HepG2 (cell line): Measurements from ENCODE around the gene HEXD. TPM values are rescaled to one million over a fixed set of nuclear protein-coding genes. Genes with fewer than 3 reads are reported as not detected.

Experiments used
- ATF7-NPFF ChIP-seq: sonication (generic); formaldehyde crosslinking; IDR thresholded peaks from 2 replicates; pipeline ENCODE4 v1.8.1; 2023; ENCODE audit warnings: mild to moderate bottlenecking, low read depth, missing genetic modification reagents, moderate library complexity
- BCL6 ChIP-seq: IDR thresholded peaks from 2 replicates; pipeline ENCODE4 v1.6.1; 2016; ENCODE audit warnings: missing genetic modification reagents, missing compliant biosample characterization
- CHD4 ChIP-seq: fragments of 200-600 bp; sonication (generic); IDR thresholded peaks from 2 replicates; pipeline ENCODE4 v1.7.0; 2017; ENCODE audit warnings: mild to moderate bottlenecking, low read length, borderline replicate concordance
- DMTF1 ChIP-seq: sonication (generic); formaldehyde crosslinking; IDR thresholded peaks from 2 replicates; pipeline ENCODE4 v1.4.0; 2020; ENCODE audit warnings: mild to moderate bottlenecking, missing genetic modification reagents
- KAT7 ChIP-seq: IDR thresholded peaks from 2 replicates; pipeline ENCODE4 v1.6.1; 2018; ENCODE audit warnings: borderline replicate concordance, missing compliant biosample characterization
- KDM5B ChIP-seq: sonication (generic); formaldehyde crosslinking; IDR thresholded peaks from 2 replicates; pipeline ENCODE4 v1.4.0; 2020; ENCODE audit warnings: missing genetic modification reagents, mild to moderate bottlenecking, borderline replicate concordance
- KDM6A ChIP-seq: IDR thresholded peaks from 2 replicates; pipeline ENCODE4 v1.6.1; 2016; ENCODE audit warnings: low read depth
- LCORL ChIP-seq, 2 experiments: fragments of 450-650 bp in 1 of 2; sonication (generic) in 1 of 2; formaldehyde crosslinking in 1 of 2; IDR thresholded peaks; 2 replicates each; pipeline versions ENCODE4 v1.5.0 to v1.6.1; 2017 to 2020; ENCODE audit warnings: antibody characterized with exemption in 1 of 2, missing genetic modification reagents in 1 of 2
- MAFG ChIP-seq: sonication (generic); formaldehyde crosslinking; IDR thresholded peaks from 2 replicates; pipeline ENCODE4 v1.5.1; 2020; ENCODE audit warnings: mild to moderate bottlenecking, missing genetic modification reagents
- MED13 ChIP-seq: sonication (generic); formaldehyde crosslinking; IDR thresholded peaks from 2 replicates; pipeline ENCODE4 v1.5.0; 2020; ENCODE audit warnings: missing genetic modification reagents
- MEIS2 ChIP-seq: sonication (generic); formaldehyde crosslinking; IDR thresholded peaks from 2 replicates; pipeline ENCODE4 v1.9.0; 2021; ENCODE audit warnings: mild to moderate bottlenecking, missing genetic modification reagents
- TP53 ChIP-seq: sonication (generic); formaldehyde crosslinking; conservative IDR thresholded peaks from 2 replicates; pipeline ENCODE4 v1.4.0; 2020; ENCODE audit warnings: missing genetic modification reagents
- YEATS4 ChIP-seq: sonication (generic); formaldehyde crosslinking; IDR thresholded peaks from 2 replicates; pipeline ENCODE4 v1.4.0; 2020; ENCODE audit warnings: missing genetic modification reagents, borderline replicate concordance
- ZNF253 ChIP-seq: sonication (generic); formaldehyde crosslinking; IDR thresholded peaks from 2 replicates; pipeline ENCODE4 v1.8.0; 2022; ENCODE audit warnings: mild to moderate bottlenecking, missing genetic modification reagents, borderline replicate concordance
- ZNF275 ChIP-seq: sonication (generic); formaldehyde crosslinking; IDR thresholded peaks from 2 replicates; pipeline ENCODE4 v1.8.0; 2022; ENCODE audit warnings: missing genetic modification reagents, mild to moderate bottlenecking, inconsistent platforms, borderline replicate concordance
- ZNF441 ChIP-seq: sonication (generic); formaldehyde crosslinking; IDR thresholded peaks from 2 replicates; pipeline ENCODE4 v1.7.0; 2021; ENCODE audit warnings: missing genetic modification reagents, borderline replicate concordance
- ZNF512 ChIP-seq: sonication (generic); formaldehyde crosslinking; IDR thresholded peaks from 2 replicates; pipeline ENCODE4 v1.4.0; 2020; ENCODE audit warnings: mild to moderate bottlenecking, missing genetic modification reagents
- ZNF691 ChIP-seq: sonication (generic); formaldehyde crosslinking; IDR thresholded peaks from 2 replicates; pipeline ENCODE4 v1.4.0; 2020; ENCODE audit warnings: missing genetic modification reagents, low read depth, mild to moderate bottlenecking, borderline replicate concordance
- ZNF709 ChIP-seq: sonication (generic); formaldehyde crosslinking; IDR thresholded peaks from 2 replicates; pipeline ENCODE4 v1.5.0; 2020; ENCODE audit warnings: mild to moderate bottlenecking, missing genetic modification reagents
- ZNF883 ChIP-seq: sonication (generic); formaldehyde crosslinking; IDR thresholded peaks from 2 replicates; pipeline ENCODE4 v1.5.1; 2020; ENCODE audit warnings: mild to moderate bottlenecking, missing genetic modification reagents; ENCODE audit errors: not compliant biosample characterization
- polyA plus RNA-seq, 8 experiments: library from polyadenylated mRNA; depleted of rRNA in 3 of 8; stranded (reverse) in 7 of 8; unstranded in 1 of 8; fragments of >200 nt; fragmentation: Illumina TruSeq in 4 of 8; extraction: Trizol in 4 of 8; gene quantifications; 2 replicates each; pipeline versions ENCODE4 v1.2.1 to v1.2.3, GENCODE V29; 2011 to 2016; ENCODE audit warnings: low read depth in 4 of 8, missing spikeins in 1 of 8, mixed read lengths in 1 of 8; ENCODE audit not compliant: insufficient read depth in 1 of 8
- total RNA-seq, 5 experiments: library from RNA; depleted of rRNA; stranded (reverse); fragments of >200 nt; fragmentation: Illumina TruSeq; extraction: Trizol; gene quantifications; 2 replicates each; pipeline ENCODE4 v1.2.3, GENCODE V29; 2016; ENCODE audit warnings: low read depth in 1 of 5

The HEXD gene
- total and polyA plus RNA-seq, 2 of the 13 experiments (the other 11 are each of a cell fraction or from before 2014, with no cell fraction given): 22.3 to 41.8 TPM

GRCh38 chr17:82461827-82462524, 43.8 kb downstream of the HEXD start (continued):
- TF ChIP-seq YEATS4 (CRISPR knock-in tag) (no peak), KDM5B (CRISPR knock-in tag) (peak; percentile 74; the same call in 1 of the 2 replicates), TP53 (CRISPR knock-in tag) (no peak; the same call in 1 of the 2 replicates), ZNF275 (0 out of 2 replicates have a peak, but pooled peaks have one; percentile 73), ZNF691 (CRISPR knock-in tag) (no peak), CHD4 (no peak), DMTF1 (CRISPR knock-in tag) (no peak), MEIS2 (CRISPR knock-in tag) (peak; percentile 59; the same call in 1 of the 2 replicates), ZNF512 (CRISPR knock-in tag) (no peak), MAFG (no peak), ZNF883 (CRISPR knock-in tag) (no peak), KAT7 (CRISPR knock-in tag) (no peak), ZNF253 (no peak), KDM6A (no peak), ATF7-NPFF (CRISPR knock-in tag) (no peak), ZNF441 (no peak), LCORL (IDR thresholded peaks at IDR 0.05) (no peak), LCORL (CRISPR knock-in tag; IDR thresholded peaks at IDR 0.05) (peak; percentile 75), ZNF709 (0 out of 2 replicates have a peak, but pooled peaks have one; percentile 59), MED13 (peak; percentile 49; the same call in 1 of the 2 replicates), BCL6 (CRISPR knock-in tag) (peak; percentile 62; the same call in 1 of the 2 replicates)
